Right atrium auricular region (tissue), 2 donors: ENCODE results near the gene CLDN24. TPM values are rescaled to one million over a fixed set of nuclear protein-coding genes. Genes with fewer than 3 reads are reported as not detected.

Experiments
- DNase-seq: peaks from one replicate; pipeline ENCODE4 v3.0.0-alpha.2; 2019; ENCODE audit warnings: low spot score
- H3K27ac ChIP-seq, 2 donors: fragments of 200-600 bp; sonication (generic); 1 replicate in 1 of 2; 2 replicates in 1 of 2; pipeline ENCODE4 v1.5.1; 2016 to 2019
- H3K27me3 ChIP-seq, 2 donors: fragments of 200-600 bp; sonication (generic); one replicate each; pipeline versions ENCODE4 v1.5.1 to v1.6.0; 2017 to 2019
- H3K36me3 ChIP-seq: fragments of 200-600 bp; sonication (generic); one replicate; pipeline ENCODE4 v1.5.1; 2016
- H3K4me1 ChIP-seq, 2 donors: fragments of 200-600 bp; sonication (generic); one replicate each; pipeline versions ENCODE4 v1.5.1 to v1.6.0; 2017 to 2019
- H3K4me3 ChIP-seq, 2 donors: fragments of 200-600 bp; sonication (generic); 1 replicate in 1 of 2; 2 replicates in 1 of 2; pipeline ENCODE4 v1.5.1; 2017 to 2019; ENCODE audit warnings: mild to moderate bottlenecking in 1 of 2, moderate library complexity in 1 of 2
- H3K9me3 ChIP-seq, 2 donors: fragments of 200-600 bp; sonication (generic); one replicate each; pipeline ENCODE4 v1.5.1; 2019
- total RNA-seq, 2 donors: library from RNA; depleted of rRNA; stranded (reverse); fragments of >200 nt; gene quantifications; one replicate each; pipeline ENCODE4 v1.1.0, GENCODE V29; 2016
- TF ChIP-seq, protein P1 (sequence below), 2 donors: fragments of 200-600 bp; sonication (generic); IDR thresholded peaks; one replicate each; pipeline ENCODE4 v1.5.1; 2019; ENCODE audit warnings: antibody characterized with exemption in 2 of 2

Gene CLDN24
- total RNA-seq, 2 donors from 2014 or later: not detected

DNA sequence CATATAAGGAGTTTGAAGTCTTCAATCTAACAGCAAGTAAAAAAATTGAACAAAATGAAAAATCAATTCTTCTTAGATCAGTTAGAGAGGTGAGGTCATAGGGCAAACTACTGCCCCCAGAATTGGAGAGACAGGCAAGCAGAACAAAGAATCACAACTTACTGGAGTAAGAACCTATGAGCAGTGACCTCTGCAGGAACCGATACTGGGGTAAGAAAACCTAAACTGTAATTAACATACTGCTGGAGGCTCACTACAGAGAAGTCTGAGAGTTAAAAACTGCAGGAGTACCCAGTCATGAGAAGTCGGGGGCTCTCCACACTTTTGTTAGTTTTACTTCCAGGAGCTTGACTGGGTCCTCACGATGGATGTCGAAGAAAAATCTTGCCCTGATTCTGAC lies 18.2 kb downstream of the CLDN24 start:
- TF ChIP-seq, protein P1, sequence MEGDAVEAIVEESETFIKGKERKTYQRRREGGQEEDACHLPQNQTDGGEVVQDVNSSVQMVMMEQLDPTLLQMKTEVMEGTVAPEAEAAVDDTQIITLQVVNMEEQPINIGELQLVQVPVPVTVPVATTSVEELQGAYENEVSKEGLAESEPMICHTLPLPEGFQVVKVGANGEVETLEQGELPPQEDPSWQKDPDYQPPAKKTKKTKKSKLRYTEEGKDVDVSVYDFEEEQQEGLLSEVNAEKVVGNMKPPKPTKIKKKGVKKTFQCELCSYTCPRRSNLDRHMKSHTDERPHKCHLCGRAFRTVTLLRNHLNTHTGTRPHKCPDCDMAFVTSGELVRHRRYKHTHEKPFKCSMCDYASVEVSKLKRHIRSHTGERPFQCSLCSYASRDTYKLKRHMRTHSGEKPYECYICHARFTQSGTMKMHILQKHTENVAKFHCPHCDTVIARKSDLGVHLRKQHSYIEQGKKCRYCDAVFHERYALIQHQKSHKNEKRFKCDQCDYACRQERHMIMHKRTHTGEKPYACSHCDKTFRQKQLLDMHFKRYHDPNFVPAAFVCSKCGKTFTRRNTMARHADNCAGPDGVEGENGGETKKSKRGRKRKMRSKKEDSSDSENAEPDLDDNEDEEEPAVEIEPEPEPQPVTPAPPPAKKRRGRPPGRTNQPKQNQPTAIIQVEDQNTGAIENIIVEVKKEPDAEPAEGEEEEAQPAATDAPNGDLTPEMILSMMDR (IDR thresholded peaks at IDR 0.05): no peak
- Histone ChIP-seq H3K4me1 (no peaks in the 10 kb centered on the region), H3K36me3 (peaks cover 4% of the 10 kb centered on the region), H3K27ac (no peak overlapping the region), H3K27me3 (no peaks in the 10 kb centered on the region), H3K9me3 (no peaks in the 10 kb centered on the region), H3K4me3 (no peak overlapping the region)
- no peak for DNase-seq

DNA sequence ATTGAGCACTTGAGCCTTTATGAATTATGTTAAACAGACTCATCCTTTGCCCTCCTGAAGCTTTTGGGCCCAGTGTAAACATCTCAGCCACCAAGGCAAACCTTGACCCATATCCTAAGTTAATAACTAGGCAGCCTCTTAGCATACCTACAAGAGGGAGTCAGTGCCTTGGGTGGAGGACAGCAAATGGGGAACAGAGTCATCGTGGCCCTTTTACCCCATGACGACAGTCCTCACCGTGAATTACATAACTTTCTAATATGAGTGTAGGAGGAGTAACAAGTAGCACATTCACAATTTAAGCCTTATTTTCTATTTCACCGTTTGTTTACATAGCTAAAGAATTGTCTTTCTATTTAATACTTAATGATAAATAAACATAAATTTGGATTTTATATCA lies 18.9 kb downstream of the CLDN24 start:
- TF ChIP-seq, protein P1 (IDR thresholded peaks at IDR 0.05): no peak
- Histone ChIP-seq H3K4me1 (no peaks in the 10 kb centered on the region), H3K27ac (no peak overlapping the region), H3K4me3 (no peak overlapping the region), H3K9me3 (no peaks in the 10 kb centered on the region), H3K27me3 (no peaks in the 10 kb centered on the region), H3K36me3 (peaks cover 4% of the 10 kb centered on the region)
- no peak for DNase-seq

DNA sequence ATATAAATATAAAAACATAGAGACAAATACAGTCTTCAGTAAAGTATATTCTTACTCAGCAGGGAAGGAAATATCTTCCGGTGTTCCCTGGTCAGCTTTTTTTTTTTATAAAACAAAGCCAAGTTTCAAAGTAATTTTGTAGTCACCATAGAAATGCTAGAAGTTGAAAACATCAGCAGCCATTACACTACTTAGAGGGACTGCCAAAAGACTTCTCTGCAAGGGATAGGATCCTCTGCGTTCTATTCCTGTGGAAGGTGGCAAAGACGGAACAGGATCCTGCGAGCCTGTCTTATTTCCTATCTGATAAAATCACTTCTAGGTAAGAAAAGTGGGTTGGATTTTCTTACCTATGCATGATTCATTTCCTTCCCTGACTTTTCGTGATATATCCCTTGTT lies 21.6 kb downstream of the CLDN24 start:
- peaks cover 4% of the 10 kb centered on the region for H3K36me3 ChIP-seq
- H3K27ac ChIP-seq: no peak overlapping the region
- no peaks in the 10 kb centered on the region for H3K27me3 ChIP-seq
- no peaks in the 10 kb centered on the region for H3K4me1 ChIP-seq
- TF ChIP-seq, protein P1 (IDR thresholded peaks at IDR 0.05): no peak
- DNase-seq: no peak
- H3K4me3 ChIP-seq: no peak overlapping the region
- H3K9me3 ChIP-seq: no peaks in the 10 kb centered on the region

DNA sequence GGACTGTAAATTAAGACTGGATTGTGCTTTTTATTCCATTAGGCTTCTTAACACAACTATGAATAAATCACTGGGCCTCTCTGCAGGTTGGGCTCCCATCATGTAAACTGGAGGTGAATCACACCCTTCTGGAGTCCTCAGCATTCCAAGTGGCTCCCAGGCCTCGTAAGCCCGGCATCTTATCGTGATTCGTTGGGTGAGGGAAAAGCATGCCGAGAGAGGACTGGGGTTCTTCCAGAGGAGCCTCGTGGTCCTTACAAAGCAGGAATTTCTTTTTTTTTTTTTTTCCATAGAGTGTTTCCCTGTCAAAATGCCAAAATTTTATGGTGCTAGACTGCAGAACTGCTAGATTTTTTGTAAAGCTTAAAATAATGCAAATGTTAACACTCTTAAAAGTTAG lies 22.2 kb downstream of the CLDN24 start:
- H3K27ac ChIP-seq: no peak overlapping the region
- TF ChIP-seq, protein P1 (IDR thresholded peaks at IDR 0.05): no peak
- peaks cover 4% of the 10 kb centered on the region for H3K36me3 ChIP-seq

GRCh38 chr4:183299464-183299863 lies 22.8 kb downstream of the CLDN24 start:
- H3K36me3 ChIP-seq: peaks cover 4% of the 10 kb centered on the region
- H3K27me3 ChIP-seq: no peaks in the 10 kb centered on the region

More for the DNA sequence above, 22.2 kb downstream of the CLDN24 start:
- DNase-seq: no peak
- Histone ChIP-seq H3K4me3 (no peak overlapping the region), H3K27me3 (no peaks in the 10 kb centered on the region), H3K9me3 (no peaks in the 10 kb centered on the region), H3K4me1 (no peaks in the 10 kb centered on the region)

GRCh38 chr4:183297675-183298074 lies 24.6 kb downstream of the CLDN24 start:
- H3K36me3 ChIP-seq: peaks cover 4% of the 10 kb centered on the region
- H3K9me3 ChIP-seq: no peaks in the 10 kb centered on the region
- no peaks in the 10 kb centered on the region for H3K27me3 ChIP-seq
- no peak for DNase-seq
- H3K4me1 ChIP-seq: no peaks in the 10 kb centered on the region
- TF ChIP-seq, protein P1 (IDR thresholded peaks at IDR 0.05): no peak
- no peak overlapping the region for H3K27ac ChIP-seq
- no peak overlapping the region for H3K4me3 ChIP-seq

More at GRCh38 chr4:183299464-183299863, 22.8 kb downstream of the CLDN24 start:
- Histone ChIP-seq H3K4me1 (no peaks in the 10 kb centered on the region), H3K27ac (no peak overlapping the region), H3K4me3 (no peak overlapping the region), H3K9me3 (no peaks in the 10 kb centered on the region)
- no peak for DNase-seq
- TF ChIP-seq, protein P1 (IDR thresholded peaks at IDR 0.05): no peak
